Measurements from ENCODE around the gene CLINT1. TPM values are rescaled to one million over a fixed set of nuclear protein-coding genes. Genes with fewer than 3 reads are reported as not detected.

Gene CLINT1
- total and polyA plus RNA-seq, 12 donors = 15.1 to 54.7 (median 50.7) TPM

DNA sequence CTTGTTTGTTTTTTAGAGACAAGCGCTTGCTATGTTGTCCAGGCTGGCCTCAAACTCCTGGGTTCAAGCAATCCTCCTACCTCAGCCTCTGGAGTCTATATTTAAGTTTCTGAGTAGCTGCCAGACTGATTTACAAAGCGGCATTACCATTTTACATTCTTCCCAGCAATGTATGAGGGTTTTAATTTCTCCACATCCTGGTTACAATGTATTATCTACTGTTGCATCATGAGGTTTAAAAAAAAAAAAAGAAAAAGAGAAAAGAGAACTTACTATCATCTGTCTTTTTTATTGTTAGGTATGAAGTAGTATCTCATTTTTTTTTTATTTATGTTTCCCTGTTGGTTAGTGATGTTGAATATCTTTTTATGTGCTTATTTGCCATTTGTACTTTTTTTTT, 18.9 kb upstream of the CLINT1 start:
- no peaks in the 10 kb centered on the region for H3K36me3 ChIP-seq
- H3K27me3 ChIP-seq = no peaks in the 10 kb centered on the region
- DNase-seq = no peak
- 84 to 93% methylated on average over 2 of the region's 2 CpGs for WGBS, 2 donors
- intact Hi-C loops (cut with DNase I) = no loop called here
- TF ChIP-seq, protein P1, sequence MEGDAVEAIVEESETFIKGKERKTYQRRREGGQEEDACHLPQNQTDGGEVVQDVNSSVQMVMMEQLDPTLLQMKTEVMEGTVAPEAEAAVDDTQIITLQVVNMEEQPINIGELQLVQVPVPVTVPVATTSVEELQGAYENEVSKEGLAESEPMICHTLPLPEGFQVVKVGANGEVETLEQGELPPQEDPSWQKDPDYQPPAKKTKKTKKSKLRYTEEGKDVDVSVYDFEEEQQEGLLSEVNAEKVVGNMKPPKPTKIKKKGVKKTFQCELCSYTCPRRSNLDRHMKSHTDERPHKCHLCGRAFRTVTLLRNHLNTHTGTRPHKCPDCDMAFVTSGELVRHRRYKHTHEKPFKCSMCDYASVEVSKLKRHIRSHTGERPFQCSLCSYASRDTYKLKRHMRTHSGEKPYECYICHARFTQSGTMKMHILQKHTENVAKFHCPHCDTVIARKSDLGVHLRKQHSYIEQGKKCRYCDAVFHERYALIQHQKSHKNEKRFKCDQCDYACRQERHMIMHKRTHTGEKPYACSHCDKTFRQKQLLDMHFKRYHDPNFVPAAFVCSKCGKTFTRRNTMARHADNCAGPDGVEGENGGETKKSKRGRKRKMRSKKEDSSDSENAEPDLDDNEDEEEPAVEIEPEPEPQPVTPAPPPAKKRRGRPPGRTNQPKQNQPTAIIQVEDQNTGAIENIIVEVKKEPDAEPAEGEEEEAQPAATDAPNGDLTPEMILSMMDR (IDR thresholded peaks at IDR 0.05) = no peak
- no peak overlapping the region for H3K27ac ChIP-seq
- ATAC-seq = no peak
- no peak overlapping the region for H3K4me3 ChIP-seq
- H3K4me1 ChIP-seq = no peaks in the 10 kb centered on the region
- peaks cover 0 to 10% (median 0%) of the 10 kb centered on the region in 11 donors for H3K9me3 ChIP-seq

DNA sequence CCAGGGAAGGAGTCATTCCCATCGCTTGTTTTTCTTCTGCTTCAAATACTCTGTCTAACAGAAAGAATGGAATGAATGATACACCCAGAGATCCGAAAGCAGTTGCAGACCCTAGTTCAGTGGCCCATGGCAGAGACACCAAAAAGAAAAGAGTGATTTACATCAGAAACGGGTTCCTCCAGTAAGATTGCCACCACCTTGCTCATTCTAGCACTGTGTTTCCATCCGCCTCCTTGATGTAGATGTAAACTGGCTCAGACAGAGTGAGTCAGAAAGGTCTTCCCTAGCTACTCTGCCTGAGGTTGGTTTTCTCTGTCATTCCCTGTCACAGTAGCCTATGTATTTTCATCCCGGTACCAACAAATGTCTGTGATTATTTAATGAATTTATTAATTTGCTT, 15.9 kb upstream of the CLINT1 start:
- Histone ChIP-seq H3K9me3 (no peaks in the 10 kb centered on the region), H3K36me3 (no peaks in the 10 kb centered on the region), H3K4me1 (peaks cover 0 to 10% (median 0%) of the 10 kb centered on the region in 9 donors), H3K27ac (no peak overlapping the region), H3K4me3 (no peak overlapping the region), H3K27me3 (no peaks in the 10 kb centered on the region)
- intact Hi-C loops (cut with DNase I) = no loop called here
- ATAC-seq = no peak
- TF ChIP-seq, protein P1 (IDR thresholded peaks at IDR 0.05) = no peak
- WGBS, 2 donors = 92 to 94% methylated on average over 5 of the region's 5 CpGs
- no peak for DNase-seq

DNA sequence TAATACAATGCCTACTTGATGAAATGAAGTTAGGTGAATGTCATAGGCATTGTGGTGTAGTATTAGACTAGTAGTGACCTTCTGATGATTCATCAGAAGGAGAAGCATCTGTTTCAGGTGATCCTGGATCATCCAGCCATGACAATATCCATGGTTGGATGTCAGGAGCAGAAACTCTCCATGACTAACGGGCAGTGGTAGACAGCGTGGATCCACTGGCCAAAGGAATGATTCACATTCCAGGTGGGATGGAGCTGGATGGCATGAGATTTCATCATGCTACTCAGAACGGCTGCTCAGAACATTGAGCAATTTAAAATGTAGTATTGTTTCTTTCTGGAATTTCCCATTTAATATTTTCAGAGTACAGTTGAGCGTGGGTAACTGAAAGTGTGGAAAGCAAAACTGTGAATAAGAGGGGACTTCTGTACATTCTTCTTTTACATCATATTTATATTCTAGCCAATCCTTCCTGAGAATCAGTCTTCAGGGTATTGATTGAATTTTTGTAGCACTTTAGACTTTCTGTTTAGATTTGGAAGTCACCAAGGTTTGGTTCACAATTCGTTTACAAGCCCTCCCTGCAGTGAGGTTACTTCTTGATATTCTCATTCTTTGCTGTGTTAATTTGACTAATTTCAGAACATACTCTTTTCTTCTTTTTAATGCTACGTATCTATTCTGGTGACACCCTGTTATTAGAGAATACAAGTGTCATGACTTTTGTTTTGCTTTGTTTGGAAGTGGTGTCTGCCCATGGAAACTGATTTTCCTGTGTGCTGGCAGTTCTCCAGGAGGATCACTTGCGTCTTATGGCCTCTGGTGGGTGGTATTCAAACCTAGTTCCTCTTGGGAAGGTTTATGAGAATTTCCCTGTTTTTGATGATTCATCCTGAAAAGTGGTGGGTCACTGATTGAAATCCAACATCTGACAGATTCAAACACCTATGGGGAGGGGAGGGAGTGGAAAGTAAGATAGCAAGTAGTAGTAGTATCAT, 12.2 kb upstream of the CLINT1 start:
- TF ChIP-seq, protein P1 (IDR thresholded peaks at IDR 0.05) = peak in 1 of 9 donors; percentile 19
- Histone ChIP-seq H3K36me3 (no peaks in the 10 kb centered on the region), H3K27ac (no peak overlapping the region), H3K27me3 (no peaks in the 10 kb centered on the region), H3K4me3 (no peak overlapping the region), H3K4me1 (peaks cover 0 to 10% (median 0%) of the 10 kb centered on the region in 9 donors), H3K9me3 (no peaks in the 10 kb centered on the region)
- 61 to 69% methylated on average over 7 of the region's 7 CpGs for WGBS, 2 donors
- ATAC-seq = no peak
- DNase-seq = peak in 1 of 2 donors; percentile 27
- intact Hi-C loops (cut with DNase I) = no loop called here

DNA sequence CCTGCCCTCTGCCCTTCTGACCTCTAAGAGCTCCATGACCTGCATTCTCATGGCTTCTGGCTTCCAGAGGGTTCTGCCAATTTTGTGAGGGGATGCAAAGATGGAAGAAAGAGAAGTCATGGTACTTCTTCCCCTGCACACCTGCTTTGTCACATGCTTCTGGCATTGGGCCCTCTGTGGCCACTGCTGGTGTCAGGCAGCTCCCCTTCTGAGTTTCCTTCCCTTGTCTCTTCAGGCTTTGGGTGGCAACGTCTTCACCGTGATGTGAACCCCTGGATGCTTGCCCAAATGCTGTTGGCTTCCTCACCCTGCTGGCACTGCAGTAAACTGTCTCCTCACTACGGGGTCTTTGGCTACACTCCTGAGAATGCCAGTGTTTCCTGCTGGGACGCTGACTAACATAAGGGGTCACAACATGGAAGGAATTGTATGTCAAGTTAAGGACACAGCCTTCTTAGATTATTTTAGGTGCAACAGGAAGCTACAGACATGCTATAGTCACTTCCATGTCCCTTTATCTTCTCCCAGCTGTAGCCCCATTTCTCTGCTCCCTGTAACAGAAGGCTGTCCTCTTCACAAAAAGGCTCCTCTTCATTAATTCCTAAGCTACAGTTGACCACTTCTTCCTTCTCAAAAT, 8.9 kb upstream of the CLINT1 start:
- no peak overlapping the region for H3K4me3 ChIP-seq
- intact Hi-C loops (cut with DNase I) = loop anchor here in 1 of 10 donors (10.0 kb wide), 1 partner anchor 47 kb away; no protein-coding TSS in a partner anchor
- WGBS, 2 donors = 32 to 35% methylated on average over 4 of the region's 4 CpGs
- ATAC-seq = no peak
- H3K36me3 ChIP-seq = no peaks in the 10 kb centered on the region
- no peaks in the 10 kb centered on the region for H3K27me3 ChIP-seq
- TF ChIP-seq, protein P1 (IDR thresholded peaks at IDR 0.05) = no peak
- H3K27ac ChIP-seq = no peak overlapping the region
- peaks cover 0 to 10% (median 0%) of the 10 kb centered on the region in 9 donors for H3K4me1 ChIP-seq
- DNase-seq = no peak
- no peaks in the 10 kb centered on the region for H3K9me3 ChIP-seq

Measured in heart right ventricle (tissue), 16 donors.